ENCODE measurements around the gene TNC. TPM values are rescaled to one million over a fixed set of nuclear protein-coding genes. Genes with fewer than 3 reads are reported as not detected.

The TNC gene
- total and polyA plus RNA-seq, 11 donors, result 0.53 to 98.7 (median 6.9) TPM

DNA sequence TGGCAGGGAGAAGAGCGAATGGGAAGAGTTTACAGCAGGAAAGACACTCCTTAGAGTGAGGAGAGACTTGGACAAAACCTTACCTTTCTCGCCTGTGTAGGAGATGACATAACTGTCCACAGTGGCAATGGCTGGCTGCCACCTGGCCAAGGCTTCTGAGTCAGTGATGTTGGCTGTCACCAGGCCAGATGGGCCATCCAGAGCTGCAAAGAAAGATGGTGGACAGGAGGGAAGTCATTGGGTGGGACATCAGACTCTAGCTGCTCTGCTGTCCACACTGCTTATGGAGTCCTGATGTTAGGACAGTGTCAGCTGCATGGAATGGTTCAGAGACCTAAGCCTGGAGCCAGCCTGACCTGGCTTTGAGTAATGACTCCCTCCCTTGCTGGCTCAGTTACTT is 79.8 kb downstream of the TNC start:
- Histone ChIP-seq H3K27ac (peak overlapping the region in 1 of 12 donors; percentile 80), H3K27me3 (peaks cover 0 to 11% (median 0%) of the 10 kb centered on the region in 9 donors), H3K36me3 (peaks cover 0 to 5% (median 0%) of the 10 kb centered on the region in 9 donors), H3K4me3 (no peak overlapping the region), H3K4me1 (peaks cover 0 to 26% (median 4%) of the 10 kb centered on the region in 12 donors), H3K9me3 (no peaks in the 10 kb centered on the region)
- DNase-seq (no peak), ATAC-seq (no peak)
- 75 to 94% (median 82%) methylated on average over 2 of the region's 2 CpGs for WGBS, 4 donors
- intact Hi-C loops (cut with DNase I), result no loop called here
- TF ChIP-seq POLR2A (IDR thresholded peaks at IDR 0.05), result no peak
- no peak for TF ChIP-seq CTCF (IDR thresholded peaks at IDR 0.05)

GRCh38 chr9:115036691-115037090 is 81.3 kb downstream of the TNC start:
- peak overlapping the region in 2 of 12 donors; percentile 47 to 80 for H3K27ac ChIP-seq
- DNase-seq, result no peak

GRCh38 chr9:115035841-115036612 is 81.9 kb downstream of the TNC start:
- Histone ChIP-seq H3K27me3 (peaks cover 0 to 4% (median 0%) of the 10 kb centered on the region in 9 donors), H3K4me1 (peaks cover 0 to 25% (median 5%) of the 10 kb centered on the region in 12 donors), H3K4me3 (no peak overlapping the region), H3K36me3 (peaks cover 0 to 5% (median 0%) of the 10 kb centered on the region in 9 donors), H3K27ac (peak overlapping the region in 5 of 12 donors; percentile 39 to 80 (median 58)), H3K9me3 (no peaks in the 10 kb centered on the region)
- WGBS, 4 donors, result 80 to 86% (median 83%) methylated on average over 14 to 17 of the region's 17 CpGs
- TF ChIP-seq CTCF (IDR thresholded peaks at IDR 0.05) (no peak), POLR2A (IDR thresholded peaks at IDR 0.05) (no peak)
- intact Hi-C loops (cut with DNase I), result no loop called here
- peak in 3 of 4 donors; percentile 70 to 80 (median 75) for ATAC-seq
- no peak for DNase-seq

More at GRCh38 chr9:115036691-115037090, 81.3 kb downstream of the TNC start:
- H3K9me3 ChIP-seq, result no peaks in the 10 kb centered on the region
- H3K4me1 ChIP-seq, result peaks cover 0 to 25% (median 5%) of the 10 kb centered on the region in 12 donors
- H3K4me3 ChIP-seq, result no peak overlapping the region
- peaks cover 0 to 9% (median 0%) of the 10 kb centered on the region in 9 donors for H3K27me3 ChIP-seq
- WGBS, 4 donors, result 94 to 98% (median 97%) methylated on average over 2 of the region's 2 CpGs
- no peak for ATAC-seq
- TF ChIP-seq CTCF (IDR thresholded peaks at IDR 0.05) (no peak), POLR2A (IDR thresholded peaks at IDR 0.05) (no peak)
- intact Hi-C loops (cut with DNase I), result no loop called here
- peaks cover 0 to 5% (median 0%) of the 10 kb centered on the region in 9 donors for H3K36me3 ChIP-seq

DNA sequence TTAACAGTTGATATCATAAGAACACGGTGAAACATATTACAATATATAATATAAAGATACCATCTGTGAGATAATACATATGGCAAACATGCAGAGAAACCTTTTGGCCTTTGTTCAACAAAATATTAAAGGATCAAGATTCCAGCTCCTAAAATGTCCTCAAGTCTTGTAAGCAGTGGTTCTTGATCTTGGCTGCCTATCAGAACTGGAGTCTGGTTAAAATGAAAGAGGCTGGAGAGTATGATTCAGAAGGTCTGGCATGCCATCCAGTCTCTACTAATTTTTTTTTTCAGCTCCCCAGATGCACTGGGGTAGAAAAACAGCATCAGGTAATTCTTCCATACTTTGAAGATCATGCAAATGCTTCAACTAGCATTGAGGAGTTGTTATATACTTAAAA is 83.2 kb downstream of the TNC start:
- DNase-seq (no peak), ATAC-seq (peak in 1 of 4 donors; percentile 38)
- no peaks in the 10 kb centered on the region for H3K27me3 ChIP-seq
- H3K4me3 ChIP-seq, result no peak overlapping the region
- 79 to 90% (median 85%) methylated on average over 1 of the region's 1 CpG for WGBS, 4 donors
- intact Hi-C loops (cut with DNase I), result no loop called here
- peaks cover 0 to 5% (median 0%) of the 10 kb centered on the region in 9 donors for H3K36me3 ChIP-seq
- TF ChIP-seq CTCF (IDR thresholded peaks at IDR 0.05), result no peak
- TF ChIP-seq POLR2A (IDR thresholded peaks at IDR 0.05), result no peak
- H3K9me3 ChIP-seq, result no peaks in the 10 kb centered on the region
- peak overlapping the region in 4 of 12 donors; percentile 39 to 80 (median 46) for H3K27ac ChIP-seq
- H3K4me1 ChIP-seq, result peaks cover 0 to 25% (median 5%) of the 10 kb centered on the region in 12 donors

Data from heart left ventricle (tissue), 16 donors.